Endothelial cell of umbilical vein (primary cell): Measurements from ENCODE around the gene POGZ. TPM values are rescaled to one million over a fixed set of nuclear protein-coding genes. Genes with fewer than 3 reads are reported as not detected.

Source experiments
- BruUV-seq: library from RNA; stranded (reverse); fragments of 400-500 nt; replicated peaks from 2 replicates; lab custom pipeline; 2021; lab: Mats Ljungman, UMichigan
- CTCF ChIA-PET: fragments of 300-600, 350-600 bp; sonication (Branson Sonifier 250); formaldehyde crosslinking; loops from one replicate; lab custom pipeline; 2021; ENCODE audit warnings: antibody characterized with exemption, inconsistent platforms; lab: Charles Lee
- POLR2A ChIA-PET: fragments of 300-600, 350-600 bp; sonication (Branson Sonifier 250); formaldehyde crosslinking; loops from one replicate; lab custom pipeline; 2021; ENCODE audit warnings: antibody characterized with exemption, inconsistent platforms; lab: Charles Lee
- DNase-seq: peaks from one replicate; pipeline ENCODE4 v3.0.0-alpha.2; 2011; ENCODE audit warnings: low read depth, low spot score
- FAIRE-seq: peaks from 2 replicates; lab custom pipeline; 2011; peaks lifted over from hg19 to GRCh38; lab: Jason Lieb, UNC
- H2AFZ ChIP-seq: 2 replicates; pipeline ENCODE4 v1.6.0; 2012; ENCODE audit warnings: low read depth, low read length, control low read depth, inconsistent platforms
- H3K27ac ChIP-seq: 2 replicates; pipeline ENCODE4 v1.5.1; 2011; ENCODE audit warnings: low read depth, mild to moderate bottlenecking, control low read depth, low read length, moderate library complexity; ENCODE audit not compliant: insufficient read depth
- H3K27me3 ChIP-seq, 2 experiments: 2 replicates each; pipeline versions ENCODE4 v1.6.0 to v1.6.1; 2011; ENCODE audit warnings: low read length in 2 of 2, mixed read lengths in 1 of 2; ENCODE audit not compliant: control insufficient read depth in 2 of 2, insufficient read depth in 2 of 2
- H3K36me3 ChIP-seq, 2 experiments: 2 replicates in 1 of 2; 3 replicates in 1 of 2; pipeline ENCODE4 v1.5.1; 2011; ENCODE audit warnings: low read length in 2 of 2, mild to moderate bottlenecking in 1 of 2, moderate library complexity in 1 of 2; ENCODE audit not compliant: control insufficient read depth in 2 of 2, insufficient read depth in 2 of 2; ENCODE audit errors: extremely low read depth in 1 of 2
- H3K4me1 ChIP-seq: 3 replicates; pipeline ENCODE4 v1.5.1; 2011; ENCODE audit warnings: mild to moderate bottlenecking, low read length; ENCODE audit not compliant: control insufficient read depth, insufficient read depth; ENCODE audit errors: extremely low read depth
- H3K4me2 ChIP-seq: 2 replicates; pipeline ENCODE4 v1.6.1; 2011; ENCODE audit warnings: low read length, control low read depth, mixed read lengths; ENCODE audit not compliant: insufficient read depth
- H3K4me3 ChIP-seq, 3 experiments: fragments of 200-600 bp in 1 of 3; sonication (generic), shearing (Covaris generic) in 1 of 3; replicated peaks in 1 of 3; 2 replicates each; pipeline ENCODE4 v1.5.1; 2011 to 2016; ENCODE audit warnings: control low read depth in 3 of 3, low read length in 3 of 3, mild to moderate bottlenecking in 2 of 3, inconsistent platforms in 1 of 3, low read depth in 1 of 3, moderate library complexity in 1 of 3; ENCODE audit not compliant: insufficient read depth in 1 of 3
- H3K79me2 ChIP-seq: 2 replicates; pipeline ENCODE4 v1.6.0; 2012; ENCODE audit warnings: low read length, inconsistent platforms; ENCODE audit not compliant: control insufficient read depth, insufficient read depth
- H3K9ac ChIP-seq: replicated peaks from 2 replicates; pipeline ENCODE3; 2011; ENCODE audit warnings: low read length, control low read depth; ENCODE audit not compliant: insufficient read depth; ENCODE audit errors: extremely low read depth
- H3K9me1 ChIP-seq: replicated peaks from 3 replicates; pipeline ENCODE4 v1.6.0; 2011; ENCODE audit warnings: mild to moderate bottlenecking, low read length; ENCODE audit not compliant: control insufficient read depth, insufficient read depth; ENCODE audit errors: extremely low read depth
- H3K9me3 ChIP-seq: replicated peaks from 2 replicates; pipeline ENCODE4 v1.5.1; 2012; ENCODE audit warnings: low read length, inconsistent platforms; ENCODE audit not compliant: control insufficient read depth, insufficient read depth
- H4K20me1 ChIP-seq: replicated peaks from 2 replicates; pipeline ENCODE3; 2011; ENCODE audit warnings: mild to moderate bottlenecking, low read length; ENCODE audit not compliant: control insufficient read depth, insufficient read depth; ENCODE audit errors: extremely low read depth
- CTCF ChIP-seq, 2 donors: IDR thresholded peaks; 1 replicate in 1 of 2; 2 replicates in 1 of 2; pipeline ENCODE4 v1.5.1; 2011; ENCODE audit warnings: low read length in 2 of 2, mild to moderate bottlenecking in 2 of 2, moderate library complexity in 2 of 2, control low read depth in 1 of 2, inconsistent platforms in 1 of 2, low read depth in 1 of 2; ENCODE audit not compliant: insufficient read depth in 1 of 2; ENCODE audit errors: extremely low read depth in 1 of 2
- EZH2 ChIP-seq: IDR thresholded peaks from 2 replicates; pipeline ENCODE4 v1.6.1; 2012; ENCODE audit warnings: borderline replicate concordance, low read depth, mild to moderate bottlenecking, moderate library complexity, low read length, inconsistent platforms; ENCODE audit not compliant: severe bottlenecking
- FOS ChIP-seq: IDR thresholded peaks from 2 replicates; pipeline ENCODE4 v1.6.1; 2011; ENCODE audit warnings: mild to moderate bottlenecking, low read length, moderate library complexity, borderline replicate concordance; ENCODE audit not compliant: insufficient read depth
- GATA2 ChIP-seq: IDR thresholded peaks from 2 replicates; pipeline ENCODE4 v1.7.0; 2011; ENCODE audit warnings: low read depth, mild to moderate bottlenecking, moderate library complexity, mixed read lengths, low read length; ENCODE audit not compliant: insufficient read length, insufficient read depth
- JUN ChIP-seq: IDR thresholded peaks from 2 replicates; pipeline ENCODE4 v1.6.1; 2011; ENCODE audit warnings: borderline replicate concordance, low read depth; ENCODE audit not compliant: insufficient read length, insufficient read depth
- MYC ChIP-seq: IDR thresholded peaks from one replicate; pipeline ENCODE4 v1.6.1; 2011; ENCODE audit warnings: mild to moderate bottlenecking, low read depth, low read length
- POLR2A ChIP-seq: IDR thresholded peaks from 2 replicates; pipeline ENCODE4 v1.6.1; 2012; ENCODE audit warnings: low read depth, mild to moderate bottlenecking, control low read depth, low read length
- POLR2AphosphoS5 ChIP-seq: IDR thresholded peaks from 2 replicates; pipeline ENCODE4 v1.6.1; 2012; ENCODE audit warnings: low read depth, mild to moderate bottlenecking, control low read depth, low read length, moderate library complexity; ENCODE audit not compliant: insufficient read depth
- dilution Hi-C: fragments of 300-500 bp; cut with MboI; formaldehyde crosslinking; loops from one replicate; pipeline ENCODE4 v1.15.0; 2019; ENCODE audit warnings: low sequenced_read_pairs; ENCODE audit not compliant: extremely low pct_ligation_motif_present
- intact Hi-C: fragments of 100-400 bp; cut with micrococcal nuclease; formaldehyde crosslinking; loops from one replicate; pipeline ENCODE4 v1.10.0; 2022
- polyA plus RNA-seq, 4 experiments: library from polyadenylated mRNA; depleted of rRNA in 3 of 4; stranded (reverse) in 3 of 4; unstranded in 1 of 4; fragments of >200 nt; gene quantifications; 2 replicates each; pipeline versions ENCODE4 v1.2.1 to v1.2.3, GENCODE V29; 2011 to 2012; ENCODE audit warnings: missing spikeins in 1 of 4
- total RNA-seq: library from RNA; stranded (reverse); gene quantifications from 2 replicates; pipeline ENCODE4 v1.2.3, GENCODE V29; 2021
- TF ChIP-seq, protein P1 (sequence below): IDR thresholded peaks from 2 replicates; pipeline ENCODE4 v1.6.1; 2011; ENCODE audit not compliant: insufficient read depth, insufficient read length

Gene POGZ
- total and polyA plus RNA-seq, 2 donors (not counting 3 experiments of a cell fraction or from before 2014, with no cell fraction given): 50.7 to 96.7 TPM

DNA sequence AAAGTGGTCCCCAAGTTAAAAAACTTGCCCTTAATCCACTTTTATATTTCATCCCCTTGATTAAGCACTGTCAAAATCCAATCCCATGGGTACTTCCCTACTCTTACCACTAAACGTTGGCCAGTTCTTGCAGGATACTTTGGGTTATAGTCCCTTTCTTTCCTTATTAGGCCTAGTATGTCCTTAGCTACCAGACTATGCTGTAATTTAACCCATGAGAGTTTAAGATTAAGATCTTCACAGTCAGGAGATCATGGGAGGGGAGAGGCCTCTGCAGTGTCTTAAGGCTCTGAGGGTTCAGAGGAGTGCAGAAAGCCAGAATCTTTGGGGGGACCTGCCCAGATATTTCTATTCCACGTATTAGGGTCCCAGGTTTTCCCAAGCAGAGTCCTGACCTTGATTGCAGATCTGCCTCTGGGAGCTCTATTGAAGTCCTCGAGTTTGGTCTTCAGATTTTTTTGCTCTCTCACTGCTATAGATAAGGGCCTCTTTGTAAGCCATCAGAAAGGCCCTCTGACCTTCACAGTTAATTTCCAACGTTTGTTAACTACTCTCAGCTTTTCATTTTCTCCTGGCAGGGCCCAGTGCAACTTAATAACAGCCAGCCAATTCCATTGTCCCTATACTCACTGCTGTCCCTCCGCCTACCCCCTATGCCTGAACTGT lies 42.9 kb upstream of the POGZ start:
- BruUV-seq: no TSS peak
- DNase-seq (no peak), FAIRE-seq (no peak)
- Histone ChIP-seq H3K9ac (no peak overlapping the region), H3K79me2 (no peaks in the 10 kb centered on the region), H3K27ac (no peak overlapping the region), H3K4me2 (no peak overlapping the region), H4K20me1 (no peaks in the 10 kb centered on the region), H3K9me3 (no peaks in the 10 kb centered on the region), H3K27me3 (peaks cover 0 to 6% of the 10 kb centered on the region in 2 experiments), H2AFZ (no peak overlapping the region), H3K4me3 (no peak overlapping the region), H3K36me3 (no peaks in the 10 kb centered on the region), H3K4me1 (no peaks in the 10 kb centered on the region), H3K9me1 (no peaks in the 10 kb centered on the region)
- TF ChIP-seq JUN (no peak), FOS (no peak), GATA2 (no peak), EZH2 (no peak), CTCF (IDR thresholded peaks at IDR 0.05; ENCODE audit: extremely low read depth in 1 of 2, insufficient read depth in 1 of 2, low read depth in 1 of 2, low read length in 2 of 2) (no peak), MYC (no peak), POLR2AphosphoS5 (no peak), POLR2A (no peak)
- TF ChIP-seq, protein P1, sequence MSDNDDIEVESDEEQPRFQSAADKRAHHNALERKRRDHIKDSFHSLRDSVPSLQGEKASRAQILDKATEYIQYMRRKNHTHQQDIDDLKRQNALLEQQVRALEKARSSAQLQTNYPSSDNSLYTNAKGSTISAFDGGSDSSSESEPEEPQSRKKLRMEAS: no peak
- intact Hi-C loops (no loop called here), dilution Hi-C loops (no loop called here)
- POLR2A ChIA-PET: interaction anchor here (0.6 kb wide), 1 partner anchor 185 kb away, joined by 3 read pairs; no protein-coding TSS in a partner anchor
- CTCF ChIA-PET: no interaction called here
